ENCODE data around the gene PHOX2A. TPM values are rescaled to one million over a fixed set of nuclear protein-coding genes. Genes with fewer than 3 reads are reported as not detected.
A peak's percentile ranks its signal among the peaks of the same experiment; 100 is the strongest.
"Not testable (repeated sequence)": the region's sequence is repeated elsewhere in the genome, so short reads cannot be mapped to it uniquely, and the experiment has no call there.

The PHOX2A gene
- total RNA-seq, 2 experiments from 2014 or later = not detected

- no peak for DNase-seq
Observed at GRCh38 chr11:72218251-72218745, 25.7 kb downstream of the PHOX2A start.

GRCh38 chr11:72217841-72218240, 26.1 kb downstream of the PHOX2A start:
- peaks cover 48% of the 10 kb centered on the region for H3K27me3 Mint-ChIP-seq
- POLR2A ChIA-PET = interaction anchor here (1.1 kb wide), 1 partner anchor 21 kb away, joined by 3 read pairs; no protein-coding TSS in a partner anchor
- ATAC-seq (ENCODE audit: low read depth) (no peak), DNase-seq (no peak)
- H3K9me3 Mint-ChIP-seq = peaks cover 3% of the 10 kb centered on the region
- peak overlapping the region; percentile 64 for H3K27ac Mint-ChIP-seq
- no peaks in the 10 kb centered on the region for H3K36me3 Mint-ChIP-seq
- peak overlapping the region; percentile 48 for H3K4me3 Mint-ChIP-seq
- H3K4me1 Mint-ChIP-seq = peaks cover 19% of the 10 kb centered on the region

More at GRCh38 chr11:72218251-72218745, 25.7 kb downstream of the PHOX2A start:
- no peaks in the 10 kb centered on the region for H3K36me3 Mint-ChIP-seq
- ATAC-seq (ENCODE audit: low read depth) = no peak
- H3K27me3 Mint-ChIP-seq = peaks cover 46% of the 10 kb centered on the region
- peak overlapping the region; percentile 48 for H3K4me3 Mint-ChIP-seq
- POLR2A ChIA-PET = no interaction called here
- H3K27ac Mint-ChIP-seq = peak overlapping the region; percentile 64
- peaks cover 19% of the 10 kb centered on the region for H3K4me1 Mint-ChIP-seq
- H3K9me3 Mint-ChIP-seq = peaks cover 3% of the 10 kb centered on the region

DNA sequence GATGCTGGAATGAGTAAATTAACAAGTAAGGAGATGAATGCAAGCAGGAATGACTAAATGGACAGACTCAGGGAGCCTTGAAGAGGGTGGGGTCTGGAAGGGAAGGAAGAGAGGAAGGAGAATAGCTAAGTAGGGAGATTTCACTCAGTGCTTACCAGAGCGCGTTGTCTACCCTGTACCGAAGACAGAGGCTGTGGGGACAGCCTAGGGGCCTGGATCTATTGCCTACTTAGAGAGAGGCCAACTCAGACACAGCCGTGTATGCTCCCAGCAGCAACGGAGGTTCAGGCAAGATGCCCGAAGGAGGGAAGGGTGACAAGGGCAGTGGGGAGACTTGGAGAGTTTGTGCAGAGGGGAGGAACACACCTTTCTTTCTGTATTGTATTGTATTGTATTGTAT, 27.3 kb downstream of the PHOX2A start, which contains the start of gene FOLR2:
TSS of gene FOLR2 (plus strand) at position 157 of the 400 bp plus-strand sequence. CDS start 1,791 bp downstream, outside the sequence.
- Mint-ChIP-seq H3K27me3 (peaks cover 55% of the 10 kb centered on the region), H3K27ac (no peak within 1 kb of the TSS), H3K9me3 (peaks cover 3% of the 10 kb centered on the region), H3K36me3 (no peaks in the 10 kb centered on the region), H3K4me1 (peaks cover 12% of the 10 kb centered on the region), H3K4me3 (no peak within 1 kb of the TSS)
- no peak for ATAC-seq (ENCODE audit: low read depth)
- POLR2A ChIA-PET = interaction anchor here (0.8 kb wide), 1 partner anchor 8 kb away, joined by 3 read pairs; no protein-coding TSS in a partner anchor
- no peak for DNase-seq

DNA sequence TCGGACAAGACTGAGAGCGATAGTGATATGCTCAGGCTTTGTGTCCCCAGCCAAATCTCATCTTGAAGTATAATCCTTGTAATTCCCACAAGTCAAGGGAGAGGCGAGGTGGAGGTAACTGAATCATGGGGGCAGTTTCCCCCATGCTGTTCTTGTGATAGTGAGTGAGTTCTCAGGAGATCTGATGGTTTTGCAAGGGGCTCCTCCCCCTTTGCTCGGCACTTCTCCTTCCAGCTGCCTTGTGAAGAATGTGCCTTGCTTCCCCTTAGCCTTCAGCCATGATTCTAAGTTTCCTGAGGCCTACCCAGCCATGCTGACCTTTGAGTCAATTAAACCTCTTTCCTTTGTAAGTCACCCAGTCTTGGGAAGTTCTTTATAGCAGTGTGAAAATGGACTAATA, 34.9 kb downstream of the PHOX2A start:
- peaks cover 8% of the 10 kb centered on the region for H3K9me3 Mint-ChIP-seq
- no peak overlapping the region for H3K4me3 Mint-ChIP-seq
- peaks cover 3% of the 10 kb centered on the region for H3K36me3 Mint-ChIP-seq
- H3K27ac Mint-ChIP-seq = no peak overlapping the region
- DNase-seq = no peak
- peaks cover 33% of the 10 kb centered on the region for H3K27me3 Mint-ChIP-seq
- ATAC-seq (ENCODE audit: low read depth) = no peak
- H3K4me1 Mint-ChIP-seq = no peaks in the 10 kb centered on the region
- POLR2A ChIA-PET = no interaction called here

DNA sequence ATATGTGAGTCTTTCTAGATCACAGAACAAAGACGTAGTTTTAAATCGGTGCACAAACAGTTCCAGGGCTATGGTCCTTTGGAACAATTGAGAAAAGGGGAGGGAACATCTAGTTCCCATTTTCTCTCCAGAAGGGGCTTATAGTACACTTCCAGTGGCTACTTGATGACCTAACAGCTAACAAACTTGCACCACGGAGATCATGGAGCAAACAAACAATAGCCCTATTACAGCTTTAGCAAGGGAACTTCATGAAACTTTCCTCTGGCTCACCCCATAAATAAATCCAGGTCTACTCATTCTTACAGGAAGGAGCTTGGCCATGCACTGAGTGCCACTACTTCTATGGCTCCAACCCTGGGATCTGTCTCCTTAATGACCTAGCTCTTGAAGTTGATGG, 35.7 kb downstream of the PHOX2A start:
- DNase-seq (no peak), ATAC-seq (ENCODE audit: low read depth) (no peak)
- peaks cover 3% of the 10 kb centered on the region for H3K36me3 Mint-ChIP-seq
- no peak overlapping the region for H3K27ac Mint-ChIP-seq
- H3K27me3 Mint-ChIP-seq = peaks cover 26% of the 10 kb centered on the region
- POLR2A ChIA-PET = interaction anchor here (0.8 kb wide), 1 partner anchor 15 kb away, joined by 3 read pairs; no protein-coding TSS in a partner anchor
- H3K4me3 Mint-ChIP-seq = no peak overlapping the region
- H3K9me3 Mint-ChIP-seq = peaks cover 8% of the 10 kb centered on the region
- no peaks in the 10 kb centered on the region for H3K4me1 Mint-ChIP-seq

- H3K9me3 Mint-ChIP-seq; H3K4me1 Mint-ChIP-seq; H3K4me3 Mint-ChIP-seq; ATAC-seq (ENCODE audit: low read depth); DNase-seq; H3K36me3 Mint-ChIP-seq; H3K27ac Mint-ChIP-seq: not testable (repeated sequence)
- POLR2A ChIA-PET = interaction anchor here (0.7 kb wide), 1 partner anchor 239 kb away, joined by 5 read pairs; no protein-coding TSS in a partner anchor
- peaks cover 27% of the 10 kb centered on the region for H3K27me3 Mint-ChIP-seq
Observed at GRCh38 chr11:72206794-72207193, 37.2 kb downstream of the PHOX2A start.

- Mint-ChIP-seq H3K36me3 (peaks cover 2% of the 10 kb centered on the region), H3K4me3 (no peak overlapping the region), H3K9me3 (peaks cover 7% of the 10 kb centered on the region), H3K4me1 (peaks cover 4% of the 10 kb centered on the region), H3K27me3 (peaks cover 16% of the 10 kb centered on the region), H3K27ac (no peak overlapping the region)
- POLR2A ChIA-PET = no interaction called here
- no peak for ATAC-seq (ENCODE audit: low read depth)
- DNase-seq = no peak
Observed at GRCh38 chr11:72204886-72205285, 39.1 kb downstream of the PHOX2A start.

- Mint-ChIP-seq H3K4me3 (no peak overlapping the region), H3K27ac (no peak overlapping the region), H3K9me3 (no peaks in the 10 kb centered on the region), H3K4me1 (peaks cover 4% of the 10 kb centered on the region), H3K36me3 (no peaks in the 10 kb centered on the region), H3K27me3 (peaks cover 8% of the 10 kb centered on the region)
- ATAC-seq (ENCODE audit: low read depth) (no peak), DNase-seq (no peak)
- POLR2A ChIA-PET = no interaction called here
Observed at GRCh38 chr11:72203163-72203562, 40.8 kb downstream of the PHOX2A start.

GRCh38 chr11:72202571-72202970, 41.4 kb downstream of the PHOX2A start:
- no peak for DNase-seq
- Mint-ChIP-seq H3K9me3 (no peaks in the 10 kb centered on the region), H3K4me3 (no peak overlapping the region), H3K27ac (no peak overlapping the region), H3K27me3 (peaks cover 8% of the 10 kb centered on the region), H3K4me1 (peaks cover 4% of the 10 kb centered on the region), H3K36me3 (no peaks in the 10 kb centered on the region)
- POLR2A ChIA-PET = no interaction called here
- no peak for ATAC-seq (ENCODE audit: low read depth)

DNA sequence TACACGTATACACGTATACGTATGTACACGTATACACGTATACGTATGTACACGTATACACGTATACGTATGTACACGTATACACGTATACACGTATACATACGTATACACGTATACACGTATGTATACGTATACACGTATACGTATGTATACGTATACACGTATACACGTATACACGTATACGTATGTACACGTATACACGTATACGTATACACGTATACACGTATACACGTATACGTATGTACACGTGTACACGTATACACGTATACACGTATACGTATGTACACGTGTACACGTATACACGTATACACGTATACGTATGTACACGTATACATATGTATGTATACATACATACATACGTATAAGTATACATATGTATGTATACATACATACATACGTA, 42.5 kb downstream of the PHOX2A start:
- H3K4me1 Mint-ChIP-seq; H3K27me3 Mint-ChIP-seq; ATAC-seq (ENCODE audit: low read depth); POLR2A ChIA-PET; H3K9me3 Mint-ChIP-seq; H3K4me3 Mint-ChIP-seq; H3K27ac Mint-ChIP-seq; H3K36me3 Mint-ChIP-seq; DNase-seq: not testable (repeated sequence)

DNA sequence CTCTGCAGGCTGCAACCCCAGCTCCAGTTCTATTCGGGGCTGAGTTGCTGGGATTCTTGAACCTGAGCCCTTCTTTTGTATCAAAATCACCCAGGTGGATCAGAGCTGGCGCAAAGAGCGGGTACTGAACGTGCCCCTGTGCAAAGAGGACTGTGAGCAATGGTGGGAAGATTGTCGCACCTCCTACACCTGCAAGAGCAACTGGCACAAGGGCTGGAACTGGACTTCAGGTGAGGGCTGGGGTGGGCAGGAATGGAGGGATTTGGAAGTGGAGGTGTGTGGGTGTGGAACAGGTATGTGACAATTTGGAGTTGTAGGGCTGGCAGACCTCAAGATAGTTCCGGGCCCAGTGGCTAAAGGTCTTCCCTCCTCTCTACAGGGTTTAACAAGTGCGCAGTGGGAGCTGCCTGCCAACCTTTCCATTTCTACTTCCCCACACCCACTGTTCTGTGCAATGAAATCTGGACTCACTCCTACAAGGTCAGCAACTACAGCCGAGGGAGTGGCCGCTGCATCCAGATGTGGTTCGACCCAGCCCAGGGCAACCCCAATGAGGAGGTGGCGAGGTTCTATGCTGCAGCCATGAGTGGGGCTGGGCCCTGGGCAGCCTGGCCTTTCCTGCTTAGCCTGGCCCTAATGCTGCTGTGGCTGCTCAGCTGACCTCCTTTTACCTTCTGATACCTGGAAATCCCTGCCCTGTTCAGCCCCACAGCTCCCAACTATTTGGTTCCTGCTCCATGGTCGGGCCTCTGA, 48.3 kb downstream of the PHOX2A start:
- H3K27ac Mint-ChIP-seq = no peak overlapping the region
- POLR2A ChIA-PET = no interaction called here

GRCh38 chr11:72191961-72192381, 52.0 kb downstream of the PHOX2A start, which contains the start of gene FOLR1:
Gene FOLR1 (plus strand): TSS chr11:72192140. CDS start chr11:72192174, 34 bp downstream.
- no peak within 1 kb of the TSS for H3K4me3 Mint-ChIP-seq
- H3K27ac Mint-ChIP-seq = no peak within 1 kb of the TSS
- DNase-seq (no peak), ATAC-seq (ENCODE audit: low read depth) (no peak)
- POLR2A ChIA-PET = no interaction called here
- no peaks in the 10 kb centered on the region for H3K4me1 Mint-ChIP-seq
- peaks cover 2% of the 10 kb centered on the region for H3K27me3 Mint-ChIP-seq
- no peaks in the 10 kb centered on the region for H3K36me3 Mint-ChIP-seq
- H3K9me3 Mint-ChIP-seq = no peaks in the 10 kb centered on the region

More for the DNA sequence above, 48.3 kb downstream of the PHOX2A start:
- Mint-ChIP-seq H3K4me3 (no peak overlapping the region), H3K4me1 (no peaks in the 10 kb centered on the region), H3K36me3 (no peaks in the 10 kb centered on the region), H3K9me3 (no peaks in the 10 kb centered on the region), H3K27me3 (peaks cover 2% of the 10 kb centered on the region)
- no peak for ATAC-seq (ENCODE audit: low read depth)
- DNase-seq = no peak

GRCh38 chr11:72190631-72191071, 53.3 kb downstream of the PHOX2A start:
- no peaks in the 10 kb centered on the region for H3K9me3 Mint-ChIP-seq
- no peak overlapping the region for H3K27ac Mint-ChIP-seq
- no peaks in the 10 kb centered on the region for H3K36me3 Mint-ChIP-seq
- no peaks in the 10 kb centered on the region for H3K4me1 Mint-ChIP-seq
- DNase-seq (no peak), ATAC-seq (ENCODE audit: low read depth) (no peak)
- H3K27me3 Mint-ChIP-seq = no peaks in the 10 kb centered on the region
- POLR2A ChIA-PET = no interaction called here
- H3K4me3 Mint-ChIP-seq = no peak overlapping the region
